NCI-H69 (cell line): ENCODE data around the gene KRIT1.
"Not testable (repeated sequence)": the region's sequence is repeated elsewhere in the genome, so short reads cannot be mapped to it uniquely, and the experiment has no call there.

Experiments
- DNase-seq: peaks from one replicate; lab custom pipeline; 2025; lab: John Stamatoyannopoulos, UW

Gene KRIT1

DNA sequence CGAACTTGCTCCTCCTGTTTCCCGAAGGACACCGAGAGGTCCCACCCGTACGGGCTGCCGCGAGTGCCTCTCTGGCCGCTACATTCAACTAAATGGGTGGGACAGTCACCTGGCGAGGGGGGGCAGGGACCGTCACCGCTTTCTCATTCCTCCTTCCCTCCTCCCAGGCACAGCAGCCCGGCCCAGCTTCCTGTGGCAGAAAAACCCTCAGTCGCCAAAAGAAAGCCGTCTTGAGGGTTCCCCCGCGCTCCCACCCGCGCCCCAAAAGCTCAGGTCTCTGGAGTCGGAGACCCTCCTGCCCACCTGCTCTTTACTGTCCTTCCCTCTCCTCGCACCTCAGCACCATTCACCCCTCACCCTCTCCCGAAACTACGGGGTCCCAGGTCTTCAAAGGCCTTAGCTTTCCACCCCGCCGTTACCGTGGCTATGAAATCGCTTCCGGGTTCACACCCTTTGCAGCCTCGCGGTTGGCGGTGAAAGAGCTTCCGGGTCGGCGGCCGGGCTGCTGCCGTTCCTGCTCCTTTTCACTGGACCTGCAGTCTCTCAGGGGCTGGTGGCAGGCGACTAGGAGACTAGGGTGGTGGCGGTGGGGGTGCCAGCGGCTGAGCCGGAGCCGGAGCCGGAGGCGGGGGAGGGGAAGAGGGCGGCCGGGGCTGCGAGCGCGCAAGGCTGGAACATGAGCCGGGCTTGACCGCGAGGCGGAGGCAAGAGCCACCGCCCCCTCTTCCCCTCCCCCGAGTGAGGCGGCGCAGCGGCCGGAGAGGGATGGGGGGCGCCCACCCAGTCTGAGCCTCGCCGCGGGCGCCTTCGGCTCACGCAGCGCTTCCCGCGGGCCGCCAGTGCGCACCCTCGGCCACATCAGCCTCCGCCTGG lies at the start of gene KRIT1, which contains the start of gene ANKIB1:
Gene KRIT1, minus strand, starts transcription at position 428 of the 873 bp plus-strand sequence. CDS start 3,779 bp downstream, outside the sequence.
Gene ANKIB1, plus strand, starts transcription at position 488 of the 873 bp plus-strand sequence. CDS start 49,005 bp downstream, outside the sequence.
- DNase-seq, result peak; percentile 96

DNA sequence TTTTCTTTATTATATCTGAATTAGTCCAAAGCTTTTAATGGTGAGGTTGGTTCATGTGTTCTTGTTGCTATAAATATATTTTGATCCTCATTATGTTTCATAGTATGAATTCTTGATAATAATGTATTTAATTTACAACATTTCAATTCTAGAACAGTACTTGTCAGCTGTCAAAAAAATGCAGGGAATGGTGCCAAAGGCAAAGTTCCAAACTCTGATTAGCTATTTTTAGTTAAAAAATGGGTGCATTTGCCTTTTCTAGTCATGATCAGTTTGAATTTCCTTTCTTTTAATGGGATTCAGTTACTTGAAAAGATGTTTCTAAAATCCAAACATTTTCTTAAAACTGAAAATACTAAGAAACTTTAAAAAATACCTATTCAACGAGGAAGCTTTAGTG lies 49.7 kb upstream of the KRIT1 start:
- no peak for DNase-seq

- no peak for DNase-seq
These were observed 48.3 kb upstream of the KRIT1 start for GRCh38 chr7:92293896-92294590.

DNA sequence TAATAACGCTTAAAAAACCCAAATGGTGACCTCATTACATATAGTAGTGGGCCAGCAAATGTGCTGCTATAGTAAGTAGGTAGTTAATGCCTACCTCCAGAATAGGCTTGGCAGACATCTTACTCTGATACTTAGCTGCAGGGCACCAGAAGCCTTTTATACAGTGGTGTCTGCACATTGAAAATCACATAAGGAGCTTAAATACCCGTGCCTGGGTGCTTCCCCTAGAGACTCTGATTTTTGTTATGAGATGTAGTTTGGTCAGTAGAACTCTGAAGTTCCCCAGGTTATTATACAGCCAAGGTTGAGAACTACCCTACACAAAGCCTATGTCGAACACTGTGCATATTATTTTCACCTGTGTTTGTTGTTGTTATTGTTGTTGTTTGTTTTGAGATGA lies 47.3 kb upstream of the KRIT1 start:
- peak; percentile 37 for DNase-seq

DNA sequence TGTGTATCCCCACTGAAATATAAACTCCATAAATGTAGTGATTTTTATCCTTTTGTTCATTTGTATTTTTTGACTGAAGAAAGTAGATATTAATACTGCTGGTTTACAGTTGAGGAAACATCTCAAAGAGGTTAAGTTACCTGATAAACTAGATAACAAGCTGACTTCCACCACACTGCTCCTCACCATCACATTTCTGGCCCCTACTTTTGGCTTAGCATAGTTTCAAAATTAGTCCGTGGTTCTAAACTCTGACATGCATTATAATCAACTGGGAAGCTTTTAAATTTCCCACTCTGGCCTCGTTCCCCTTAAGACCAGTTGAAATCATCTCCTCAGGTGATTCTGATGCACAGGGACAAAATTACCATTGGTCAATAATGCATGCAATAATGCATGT lies 43.6 kb upstream of the KRIT1 start:
- no peak for DNase-seq

DNA sequence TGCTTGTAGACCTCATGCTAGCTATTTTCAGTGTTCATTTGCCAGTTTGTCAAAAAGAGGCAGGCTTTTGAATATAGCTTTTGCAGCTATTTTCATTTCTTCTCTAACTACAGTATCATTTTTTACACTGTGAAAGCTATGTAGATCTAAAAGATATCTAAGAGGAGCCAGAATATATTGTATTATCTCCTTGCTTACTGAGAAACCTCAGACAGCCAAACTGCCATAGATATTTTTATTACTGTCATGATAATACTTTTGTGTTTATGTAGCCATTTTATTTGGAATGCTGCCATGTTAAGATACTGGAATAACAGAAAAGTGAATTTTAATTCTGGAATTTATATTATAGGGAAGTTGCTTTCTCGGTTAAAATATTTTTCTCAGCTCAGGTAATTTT lies 37.2 kb upstream of the KRIT1 start:
- DNase-seq, result no peak

GRCh38 chr7:92282221-92282814 lies 36.6 kb upstream of the KRIT1 start:
- DNase-seq, result no peak

- no peak for DNase-seq
These were observed 35.3 kb upstream of the KRIT1 start for GRCh38 chr7:92281031-92281430.

DNA sequence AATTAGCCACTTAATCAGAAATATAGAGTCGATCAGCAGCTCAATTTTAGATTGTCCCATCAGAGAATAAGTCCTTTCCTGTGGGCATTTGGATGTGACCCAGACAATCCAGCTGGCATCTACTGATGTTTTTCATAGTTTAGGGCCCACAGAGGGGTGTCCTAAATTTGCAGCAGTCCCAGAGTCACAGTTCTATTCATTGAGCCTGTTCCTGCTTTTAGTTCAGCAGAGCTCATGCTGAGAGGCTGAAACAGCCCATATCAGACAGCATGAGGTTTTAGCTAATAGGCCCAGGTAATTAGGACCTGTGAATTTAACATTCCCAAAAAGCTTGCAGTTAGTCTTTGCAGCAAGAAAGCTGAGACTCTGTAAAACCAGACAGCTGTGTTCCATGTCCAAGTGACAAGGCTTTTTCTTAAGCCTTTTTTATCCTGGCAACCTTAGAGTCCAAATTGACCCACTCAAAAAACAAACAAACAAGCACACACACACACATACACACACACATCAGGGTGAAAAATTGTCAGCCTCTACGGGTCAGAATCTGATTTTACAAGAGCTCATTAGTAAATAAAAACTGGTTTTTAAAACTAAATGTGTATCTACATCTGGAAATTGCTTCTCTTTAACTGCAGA lies 33.8 kb upstream of the KRIT1 start:
- DNase-seq, result peak; percentile 86

GRCh38 chr7:92276460-92276864 lies 30.7 kb upstream of the KRIT1 start:
- no peak for DNase-seq

- DNase-seq, result no peak
These were observed 29.6 kb upstream of the KRIT1 start for GRCh38 chr7:92275327-92275726.

DNA sequence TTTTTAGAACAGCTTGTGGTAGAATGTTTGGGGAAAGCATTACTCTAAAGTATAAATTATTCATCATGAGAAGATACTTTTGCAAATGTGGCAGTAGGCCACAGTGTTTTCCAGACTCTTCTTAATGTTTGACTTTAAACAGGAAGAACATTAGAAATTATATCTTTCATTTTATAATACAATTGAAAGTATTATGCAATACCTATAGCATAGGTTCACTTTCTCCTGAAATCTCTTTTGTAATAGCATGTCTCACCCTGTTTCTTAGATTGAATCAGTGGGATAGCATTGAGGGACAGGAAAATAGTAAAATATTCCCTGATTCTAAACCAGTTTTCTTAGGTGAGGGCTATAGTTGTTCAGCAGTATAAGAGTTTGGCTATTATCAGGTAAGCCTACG lies 23.2 kb upstream of the KRIT1 start:
- DNase-seq, result no peak

DNA sequence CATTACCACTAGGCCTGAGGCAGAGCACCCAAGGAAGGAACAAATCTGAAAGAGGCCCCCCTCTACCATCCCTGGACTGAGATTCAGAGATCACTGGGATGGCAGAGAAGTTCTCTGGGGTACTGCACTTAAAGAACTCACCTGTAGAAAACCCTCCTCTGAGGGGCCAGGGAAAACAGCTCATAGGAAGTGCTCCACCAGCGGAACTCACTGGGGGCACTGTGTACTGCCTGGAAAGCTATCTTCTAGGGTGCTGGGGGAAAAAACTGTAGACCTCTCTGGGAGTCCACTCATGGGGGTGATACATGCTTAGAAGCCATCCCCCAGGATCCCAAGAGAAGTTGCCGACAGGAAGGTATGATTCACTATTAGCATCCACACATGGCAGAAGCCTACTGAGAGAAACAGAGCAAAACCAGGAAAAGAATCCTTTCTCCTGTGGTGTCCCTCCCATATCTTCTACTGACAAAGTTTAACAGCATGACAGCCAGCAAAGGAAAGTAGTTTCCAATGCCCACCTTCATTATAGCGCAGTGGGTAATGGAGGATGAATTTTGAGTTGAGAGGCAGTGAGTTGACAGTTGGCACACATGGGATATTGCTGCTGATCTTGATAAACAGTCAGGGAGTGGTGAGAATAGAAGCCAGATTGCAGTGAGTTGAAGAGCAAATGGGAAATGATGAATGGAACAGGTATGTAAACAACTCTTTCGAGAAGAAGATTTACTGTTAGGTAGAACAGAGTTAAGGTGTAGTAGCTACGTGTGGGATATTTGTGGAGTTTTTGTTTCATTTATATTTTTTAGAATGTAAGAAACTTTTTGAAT lies 20.9 kb upstream of the KRIT1 start:
- no peak for DNase-seq

DNA sequence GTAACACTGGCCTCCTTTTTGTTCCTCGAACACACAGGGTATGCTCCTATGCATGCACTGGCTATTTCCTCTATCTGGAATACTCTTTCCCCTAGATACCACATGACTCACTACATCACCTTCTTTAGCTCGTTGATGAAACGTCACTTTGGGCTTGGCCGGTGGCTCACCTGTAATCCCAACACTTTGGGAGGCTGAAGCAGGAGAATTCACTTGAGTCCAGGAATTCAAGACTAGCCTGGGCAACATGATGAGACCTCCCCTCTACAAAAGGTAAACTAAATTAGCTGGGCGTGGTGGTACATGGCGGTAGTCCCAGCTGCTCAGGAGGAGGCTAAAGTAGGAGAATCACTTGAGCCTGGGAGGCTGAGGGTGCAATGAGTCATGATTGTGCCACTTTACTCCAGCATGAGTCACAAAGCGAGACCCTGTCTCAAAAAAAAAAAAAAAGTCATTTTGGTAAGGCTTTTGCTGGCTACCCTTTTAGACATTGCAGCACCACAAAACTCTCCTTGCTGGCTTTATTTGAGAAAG lies 14.6 kb upstream of the KRIT1 start:
- DNase-seq, result peak; percentile 11

DNA sequence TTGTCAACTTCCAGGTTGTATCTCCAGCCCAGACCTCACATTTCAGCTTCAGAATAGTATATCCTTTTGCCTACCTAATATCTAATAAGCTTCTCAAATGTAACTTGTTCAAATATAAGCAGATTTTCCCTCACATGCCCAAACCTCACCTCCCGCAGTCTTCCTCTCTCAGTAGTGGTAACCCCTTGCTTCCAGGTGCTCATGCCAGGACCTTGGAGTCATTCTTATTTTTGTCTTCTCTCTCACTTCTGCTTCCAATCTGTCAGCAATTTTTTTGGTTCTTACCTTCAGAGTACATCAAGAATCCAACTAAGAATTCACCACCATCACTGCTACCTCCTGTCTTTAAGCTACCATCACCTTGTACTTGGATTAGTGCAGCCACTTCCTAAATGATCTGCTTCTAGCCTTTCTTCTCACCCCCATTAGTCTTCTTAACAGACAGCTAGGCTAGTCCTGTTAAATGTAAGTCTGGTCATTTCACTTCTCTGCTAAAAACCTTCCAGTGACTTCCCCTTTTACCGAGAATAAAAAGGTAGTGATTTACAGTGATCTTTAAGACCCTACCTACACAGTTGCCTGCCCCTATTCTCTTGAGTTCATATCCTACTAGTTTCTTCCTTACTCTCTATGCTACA lies 14.0 kb upstream of the KRIT1 start:
- no peak for DNase-seq

GRCh38 chr7:92259062-92259461 lies 13.3 kb upstream of the KRIT1 start:
- no peak for DNase-seq

- DNase-seq, result no peak
These were observed 9.6 kb upstream of the KRIT1 start for GRCh38 chr7:92255308-92255707.

GRCh38 chr7:92254800-92255199 lies 9.1 kb upstream of the KRIT1 start:
- not testable (repeated sequence) for DNase-seq

DNA sequence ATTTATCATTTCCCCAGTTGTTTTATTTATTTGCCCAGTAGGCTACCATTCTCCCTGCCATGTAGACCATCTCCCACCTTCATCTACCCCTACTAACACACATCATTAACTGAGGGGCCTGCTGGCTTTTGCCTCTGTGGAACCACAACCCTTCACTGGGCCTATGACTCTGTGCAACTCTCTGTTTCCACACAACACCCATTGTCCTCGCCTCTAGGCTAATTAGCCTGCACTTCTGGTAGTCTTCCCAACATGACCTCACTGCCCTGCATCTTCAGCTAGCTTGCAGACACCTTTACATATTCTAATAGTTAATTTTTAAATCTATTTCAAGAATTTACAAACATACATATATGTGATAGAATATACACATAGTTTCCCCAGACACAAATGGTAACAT lies 7.5 kb upstream of the KRIT1 start:
- DNase-seq, result no peak

- DNase-seq, result no peak
These were observed 5.5 kb upstream of the KRIT1 start for GRCh38 chr7:92251181-92251580.

DNA sequence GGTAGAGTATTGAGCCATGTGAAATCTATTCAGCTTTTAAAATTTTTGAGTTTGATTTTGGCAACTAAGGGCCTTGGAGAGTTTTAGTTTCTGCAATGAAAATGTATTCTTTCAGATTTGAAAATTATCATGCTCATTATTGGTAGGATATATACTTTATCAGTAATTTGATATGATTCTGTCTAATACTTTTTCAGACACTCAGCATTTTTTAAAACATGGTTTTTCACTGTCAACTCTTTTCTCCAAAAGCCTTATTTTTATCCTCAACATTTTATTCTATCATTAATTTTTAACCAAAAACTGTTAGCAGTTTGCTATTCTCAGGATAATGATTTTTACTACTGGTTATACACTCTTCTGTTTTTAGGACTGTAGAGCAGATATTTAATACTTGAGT lies 4.9 kb upstream of the KRIT1 start:
- no peak for DNase-seq
